Kidney epithelial cell (primary cell): ENCODE results near the gene UTP20. TPM values are rescaled to one million over a fixed set of nuclear protein-coding genes. Genes with fewer than 3 reads are reported as not detected.

Experiments
- DNase-seq: peaks from one replicate; pipeline ENCODE4 v3.0.0-alpha.2; 2010; ENCODE audit warnings: low read depth
- H3K27me3 ChIP-seq: 2 replicates; pipeline ENCODE4 v1.6.0; 2011; ENCODE audit warnings: low read length; ENCODE audit not compliant: control insufficient read depth, insufficient read depth
- H3K36me3 ChIP-seq: 2 replicates; pipeline ENCODE4 v1.5.1; 2011; ENCODE audit warnings: low read length; ENCODE audit not compliant: control insufficient read depth, insufficient read depth
- H3K4me3 ChIP-seq: 2 replicates; pipeline ENCODE4 v1.5.1; 2011; ENCODE audit warnings: low read depth, mild to moderate bottlenecking, control low read depth, low read length
- CTCF ChIP-seq: IDR thresholded peaks from 2 replicates; pipeline ENCODE4 v1.5.1; 2011; ENCODE audit warnings: mild to moderate bottlenecking, moderate library complexity, low read length, control low read depth, inconsistent platforms; ENCODE audit not compliant: insufficient read depth, poor library complexity, severe bottlenecking
- total RNA-seq: library from RNA; depleted of rRNA; stranded (reverse); fragments of >200 nt; gene quantifications from 2 replicates; pipeline ENCODE4 v1.2.3, GENCODE V29; 2015

UTP20 gene
- total RNA-seq, 1 donor from 2014 or later: 16.5 TPM

- no peak for DNase-seq
- TF ChIP-seq CTCF: no peak
- Histone ChIP-seq H3K4me3 (no peak overlapping the region), H3K36me3 (no peaks in the 10 kb centered on the region), H3K27me3 (no peaks in the 10 kb centered on the region)
These were observed 2.5 kb upstream of the UTP20 start for GRCh38 chr12:101277443-101277842.

GRCh38 chr12:101287357-101287756 is 7.5 kb downstream of the UTP20 start:
- Histone ChIP-seq H3K36me3 (peaks cover 2% of the 10 kb centered on the region), H3K4me3 (no peak overlapping the region), H3K27me3 (no peaks in the 10 kb centered on the region)
- TF ChIP-seq CTCF: no peak
- no peak for DNase-seq

- DNase-seq: no peak
- H3K27me3 ChIP-seq: no peaks in the 10 kb centered on the region
- H3K36me3 ChIP-seq: no peaks in the 10 kb centered on the region
- TF ChIP-seq CTCF: no peak
- no peak overlapping the region for H3K4me3 ChIP-seq
These were observed 17.8 kb downstream of the UTP20 start for GRCh38 chr12:101297661-101298060.

GRCh38 chr12:101298426-101298825 is 18.5 kb downstream of the UTP20 start:
- TF ChIP-seq CTCF: no peak
- H3K27me3 ChIP-seq: no peaks in the 10 kb centered on the region
- no peak overlapping the region for H3K4me3 ChIP-seq
- DNase-seq: no peak
- no peaks in the 10 kb centered on the region for H3K36me3 ChIP-seq

- TF ChIP-seq CTCF: no peak
- Histone ChIP-seq H3K27me3 (no peaks in the 10 kb centered on the region), H3K36me3 (no peaks in the 10 kb centered on the region), H3K4me3 (no peak overlapping the region)
- DNase-seq: no peak
These were observed 19.4 kb downstream of the UTP20 start for GRCh38 chr12:101299346-101299745.

GRCh38 chr12:101299931-101300330 is 20.0 kb downstream of the UTP20 start:
- no peak overlapping the region for H3K4me3 ChIP-seq
- DNase-seq: no peak
- no peaks in the 10 kb centered on the region for H3K27me3 ChIP-seq
- no peak for TF ChIP-seq CTCF
- H3K36me3 ChIP-seq: no peaks in the 10 kb centered on the region
